Large intestine (tissue), 3 donors: ENCODE results near the gene ASCC3. TPM values are rescaled to one million over a fixed set of nuclear protein-coding genes. Genes with fewer than 3 reads are reported as not detected.

Experiments
- DNase-seq, 2 donors: peaks; one replicate each; pipeline versions ENCODE4 v3.0.0 to v3.0.0-alpha.2; 2013
- H3K27ac ChIP-seq: one replicate; pipeline ENCODE4 v1.5.1; 2013; ENCODE audit warnings: low read length
- H3K27me3 ChIP-seq: 2 replicates; pipeline ENCODE4 v1.6.1; 2013; ENCODE audit warnings: low read length; ENCODE audit not compliant: control insufficient read depth, insufficient read depth
- H3K36me3 ChIP-seq: 2 replicates; pipeline ENCODE4 v1.6.1; 2013; ENCODE audit warnings: low read length; ENCODE audit not compliant: control insufficient read depth, insufficient read depth
- H3K4me1 ChIP-seq: one replicate; pipeline ENCODE4 v1.6.1; 2013; ENCODE audit warnings: low read length; ENCODE audit not compliant: control insufficient read depth, insufficient read depth
- H3K4me3 ChIP-seq: one replicate; pipeline ENCODE4 v1.5.1; 2013; ENCODE audit warnings: low read length
- H3K9me3 ChIP-seq: one replicate; pipeline ENCODE4 v1.6.1; 2013; ENCODE audit warnings: mild to moderate bottlenecking, low read depth, low read length, moderate library complexity; ENCODE audit not compliant: control insufficient read depth
- WGBS: methylation state at CpG from one replicate; pipeline ENCODE4 v1.1.5; 2013; ENCODE audit warnings: low lambda C conversion rate; ENCODE audit not compliant: insufficient coverage; 5-methylcytosine and 5-hydroxymethylcytosine counted together
- polyA plus RNA-seq: library from polyadenylated mRNA; unstranded; fragments of 120-200 nt; gene quantifications from one replicate; pipeline ENCODE4 v1.2.1, GENCODE V29; 2013

ASCC3 gene
- polyA plus RNA-seq, 1 donor = 25.8 TPM

- no peaks in the 10 kb centered on the region for H3K27me3 ChIP-seq
- H3K36me3 ChIP-seq = peaks cover 8% of the 10 kb centered on the region
- peaks cover 14% of the 10 kb centered on the region for H3K9me3 ChIP-seq
- WGBS = no CpG with 5 or more reads among the region's 3 CpGs
- no peaks in the 10 kb centered on the region for H3K4me1 ChIP-seq
- H3K27ac ChIP-seq = no peak overlapping the region
- DNase-seq = no peak
- H3K4me3 ChIP-seq = no peak overlapping the region
Observed at GRCh38 chr6:100700009-100700408, 181.1 kb downstream of the ASCC3 start.

- peaks cover 7% of the 10 kb centered on the region for H3K9me3 ChIP-seq
- no peaks in the 10 kb centered on the region for H3K27me3 ChIP-seq
- H3K36me3 ChIP-seq = peaks cover 3% of the 10 kb centered on the region
- H3K4me1 ChIP-seq = no peaks in the 10 kb centered on the region
- no peak overlapping the region for H3K27ac ChIP-seq
- WGBS = no CpG with 5 or more reads among the region's 1 CpG
- DNase-seq = no peak
- no peak overlapping the region for H3K4me3 ChIP-seq
Observed at GRCh38 chr6:100695445-100695844, 185.7 kb downstream of the ASCC3 start.

DNA sequence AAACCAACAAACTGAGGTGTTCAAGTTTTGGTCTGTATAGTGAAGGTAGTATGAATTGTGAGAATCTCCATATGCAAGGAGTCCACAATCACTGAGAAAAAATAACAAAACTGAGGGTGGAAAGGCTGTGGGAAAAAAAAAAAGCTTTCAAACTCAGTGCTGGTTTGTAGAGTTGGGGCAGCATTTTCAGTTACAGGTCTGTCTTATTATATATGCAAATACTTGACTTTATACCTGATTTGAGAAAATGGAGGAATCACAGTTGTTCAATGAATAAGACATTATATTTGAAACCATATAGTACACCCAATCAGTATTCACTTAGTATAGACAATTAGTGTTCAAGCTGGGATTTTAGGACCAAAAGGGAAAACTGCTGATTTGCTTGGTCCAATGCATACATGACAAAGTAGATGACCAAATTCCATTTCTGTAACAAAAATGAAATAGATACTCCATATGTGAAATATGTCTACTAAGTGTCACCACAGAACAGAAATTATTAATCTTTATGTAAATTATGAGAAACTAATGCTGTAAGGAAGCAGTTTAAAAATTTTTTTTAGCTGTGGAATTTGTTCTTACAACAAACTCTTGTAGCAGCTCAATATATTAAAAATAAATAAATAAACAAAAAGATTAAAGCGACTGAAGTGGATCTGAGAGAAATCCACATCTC is 187.7 kb downstream of the ASCC3 start:
- Histone ChIP-seq H3K9me3 (no peaks in the 10 kb centered on the region), H3K36me3 (no peaks in the 10 kb centered on the region), H3K4me3 (no peak overlapping the region), H3K4me1 (no peaks in the 10 kb centered on the region), H3K27ac (no peak overlapping the region), H3K27me3 (no peaks in the 10 kb centered on the region)
- no peak for DNase-seq
- whole genome bisulfite sequencing = 100% methylated on average over 1 of the region's 1 CpG

- H3K27ac ChIP-seq = no peak overlapping the region
- WGBS = 100% methylated on average over 1 of the region's 2 CpGs
- no peak overlapping the region for H3K4me3 ChIP-seq
- no peaks in the 10 kb centered on the region for H3K36me3 ChIP-seq
- no peaks in the 10 kb centered on the region for H3K9me3 ChIP-seq
- H3K27me3 ChIP-seq = no peaks in the 10 kb centered on the region
- DNase-seq = no peak
- H3K4me1 ChIP-seq = no peaks in the 10 kb centered on the region
Observed at GRCh38 chr6:100691972-100692371, 189.2 kb downstream of the ASCC3 start.

DNA sequence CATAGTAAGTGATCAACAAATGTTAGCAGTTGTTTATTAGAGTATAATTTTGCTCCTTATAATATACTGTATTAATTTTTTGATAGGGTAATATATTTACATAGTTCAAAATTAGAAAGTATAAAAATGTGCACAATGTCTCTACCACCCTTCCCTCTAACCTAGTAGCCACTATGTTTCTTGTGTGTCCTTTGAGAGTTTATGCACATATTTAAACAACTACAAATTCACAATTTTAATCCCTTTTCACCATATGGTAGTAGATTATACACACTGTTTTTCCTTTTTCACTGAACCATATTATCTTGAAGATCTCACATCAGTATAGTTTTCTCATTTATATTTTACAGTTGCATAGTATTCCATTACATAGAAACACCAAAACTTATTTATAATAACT is 194.9 kb downstream of the ASCC3 start:
- Histone ChIP-seq H3K4me1 (no peaks in the 10 kb centered on the region), H3K9me3 (no peaks in the 10 kb centered on the region), H3K4me3 (no peak overlapping the region), H3K36me3 (no peaks in the 10 kb centered on the region), H3K27ac (no peak overlapping the region), H3K27me3 (no peaks in the 10 kb centered on the region)
- DNase-seq = no peak

DNA sequence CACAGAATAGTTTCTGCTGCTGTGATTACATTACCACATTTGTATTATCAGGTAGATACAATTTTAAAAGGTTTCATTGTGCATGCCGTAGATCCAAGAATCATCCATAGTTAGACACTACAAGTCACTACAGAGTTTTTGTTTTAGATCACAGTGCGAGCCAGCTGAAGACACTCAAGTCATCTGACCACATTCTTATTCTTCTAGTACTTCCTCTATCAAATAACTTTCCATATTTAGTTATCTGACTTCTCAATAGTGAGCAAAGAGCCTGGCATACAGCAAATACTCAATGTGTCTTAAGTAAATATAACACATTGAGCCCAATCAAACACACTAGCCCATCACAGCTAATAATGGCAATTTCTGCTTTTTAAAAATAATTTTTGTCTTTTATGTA is 195.4 kb downstream of the ASCC3 start:
- Histone ChIP-seq H3K27me3 (no peaks in the 10 kb centered on the region), H3K36me3 (no peaks in the 10 kb centered on the region), H3K4me1 (no peaks in the 10 kb centered on the region), H3K4me3 (no peak overlapping the region), H3K27ac (no peak overlapping the region), H3K9me3 (no peaks in the 10 kb centered on the region)
- WGBS = 100% methylated on average over 2 of the region's 2 CpGs
- DNase-seq = no peak

DNA sequence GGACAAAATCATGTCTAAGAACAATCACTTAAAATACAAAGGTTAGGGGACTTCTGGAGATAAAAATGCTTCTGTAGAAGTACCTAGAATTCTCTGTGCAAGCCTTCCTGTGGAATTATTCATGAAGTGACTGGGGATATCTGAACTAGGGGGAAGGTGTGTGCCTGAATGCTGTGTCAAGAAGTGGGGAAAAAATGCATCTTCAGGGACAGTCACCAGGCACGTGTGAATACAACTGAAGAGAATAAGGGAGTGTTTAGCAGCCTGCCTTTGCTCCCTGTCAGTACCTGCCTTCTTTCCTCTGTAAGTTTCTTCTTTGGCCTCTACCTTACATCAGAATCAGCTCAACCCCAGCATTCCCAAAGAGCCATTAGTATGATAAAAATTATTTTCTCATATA is 201.0 kb downstream of the ASCC3 start:
- no CpG with 5 or more reads among the region's 1 CpG for WGBS

DNA sequence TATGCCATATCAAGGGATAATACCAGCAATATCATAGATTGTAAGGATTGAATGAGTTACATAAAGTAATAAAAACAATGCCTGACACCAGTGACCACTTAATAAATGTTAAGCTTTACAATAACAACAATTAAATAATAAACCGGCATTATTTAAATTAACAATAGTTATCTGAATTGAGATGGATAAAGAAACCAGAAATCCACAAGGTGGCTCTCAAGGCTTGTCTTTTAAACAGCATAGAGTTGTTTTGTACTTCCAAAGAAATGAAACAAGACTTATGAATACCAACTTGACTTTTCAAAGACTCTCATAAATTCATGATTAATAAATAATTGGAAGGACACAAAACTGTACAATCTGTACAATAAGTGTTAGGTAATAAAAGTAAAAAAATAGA is 203.1 kb downstream of the ASCC3 start:
- Histone ChIP-seq H3K36me3 (no peaks in the 10 kb centered on the region), H3K27ac (no peak overlapping the region), H3K4me3 (no peak overlapping the region), H3K9me3 (no peaks in the 10 kb centered on the region), H3K4me1 (no peaks in the 10 kb centered on the region), H3K27me3 (no peaks in the 10 kb centered on the region)
- 100% methylated on average over 1 of the region's 1 CpG for WGBS
- no peak for DNase-seq

More for the DNA sequence above, 201.0 kb downstream of the ASCC3 start:
- no peak overlapping the region for H3K4me3 ChIP-seq
- H3K9me3 ChIP-seq = no peaks in the 10 kb centered on the region
- no peaks in the 10 kb centered on the region for H3K4me1 ChIP-seq
- H3K27ac ChIP-seq = no peak overlapping the region
- no peak for DNase-seq
- H3K27me3 ChIP-seq = no peaks in the 10 kb centered on the region
- no peaks in the 10 kb centered on the region for H3K36me3 ChIP-seq

- 80% methylated on average over 1 of the region's 1 CpG for WGBS
- Histone ChIP-seq H3K4me3 (no peak overlapping the region), H3K27ac (no peak overlapping the region), H3K36me3 (no peaks in the 10 kb centered on the region), H3K9me3 (no peaks in the 10 kb centered on the region), H3K4me1 (no peaks in the 10 kb centered on the region), H3K27me3 (no peaks in the 10 kb centered on the region)
- DNase-seq = no peak
Observed at GRCh38 chr6:100677240-100677639, 203.9 kb downstream of the ASCC3 start.

DNA sequence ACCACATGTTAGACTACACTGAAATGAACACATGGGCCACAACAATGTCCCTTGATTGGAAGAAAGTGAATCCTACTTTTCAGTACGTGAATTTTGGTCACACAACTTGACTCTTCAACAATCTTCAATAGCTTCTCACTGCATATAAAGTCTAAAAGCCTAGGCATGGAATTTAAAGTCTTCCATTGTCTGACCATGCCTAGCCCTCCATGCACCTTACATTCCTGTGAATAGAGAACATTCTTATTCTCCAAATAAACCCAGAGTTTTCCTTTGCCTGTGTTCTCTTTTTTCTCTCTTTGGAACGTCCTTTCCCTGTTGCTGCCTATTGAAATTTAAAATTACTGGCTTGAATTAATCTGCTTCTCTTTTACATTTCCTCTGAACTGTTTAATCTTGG is 207.5 kb downstream of the ASCC3 start:
- Histone ChIP-seq H3K27me3 (no peaks in the 10 kb centered on the region), H3K9me3 (no peaks in the 10 kb centered on the region), H3K27ac (no peak overlapping the region), H3K4me3 (no peak overlapping the region), H3K36me3 (no peaks in the 10 kb centered on the region), H3K4me1 (no peaks in the 10 kb centered on the region)
- WGBS = 83% methylated on average over 1 of the region's 2 CpGs
- DNase-seq = no peak

DNA sequence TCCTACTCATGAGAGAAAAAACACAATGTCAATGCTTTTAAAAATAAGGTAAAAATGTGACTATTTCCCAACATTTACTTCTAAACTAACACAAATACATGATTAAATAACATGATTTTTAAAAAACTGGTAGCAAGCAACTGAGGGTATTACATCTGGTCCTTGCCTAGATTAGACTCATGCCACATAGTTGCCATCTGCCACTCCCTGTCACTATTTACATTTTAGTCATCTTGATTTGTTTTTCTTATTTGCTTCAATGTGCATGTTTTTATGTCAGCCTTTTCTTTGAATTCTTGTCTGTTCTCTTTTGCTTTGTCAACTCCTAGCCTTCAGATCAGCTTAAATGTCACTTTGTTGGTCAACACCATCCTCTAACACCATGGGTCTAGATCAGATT is 209.4 kb downstream of the ASCC3 start:
- no peak for DNase-seq
- H3K4me1 ChIP-seq = no peaks in the 10 kb centered on the region
- no peak overlapping the region for H3K27ac ChIP-seq
- H3K36me3 ChIP-seq = no peaks in the 10 kb centered on the region
- H3K4me3 ChIP-seq = no peak overlapping the region
- no peaks in the 10 kb centered on the region for H3K27me3 ChIP-seq
- H3K9me3 ChIP-seq = no peaks in the 10 kb centered on the region
